GM21786 (cell line): ENCODE data around the gene OTOF.

Experiments used
- ATAC-seq: cut with Tn5 transposase; IDR thresholded peaks from one replicate; pipeline ENCODE4 v1.9.1; 2021; ENCODE audit not compliant: unreplicated experiment

OTOF gene

GRCh38 chr2:26466662-26467310 is 11.1 kb downstream of the OTOF start:
- no peak for ATAC-seq

GRCh38 chr2:26465981-26466471 is 11.9 kb downstream of the OTOF start:
- ATAC-seq = no peak

DNA sequence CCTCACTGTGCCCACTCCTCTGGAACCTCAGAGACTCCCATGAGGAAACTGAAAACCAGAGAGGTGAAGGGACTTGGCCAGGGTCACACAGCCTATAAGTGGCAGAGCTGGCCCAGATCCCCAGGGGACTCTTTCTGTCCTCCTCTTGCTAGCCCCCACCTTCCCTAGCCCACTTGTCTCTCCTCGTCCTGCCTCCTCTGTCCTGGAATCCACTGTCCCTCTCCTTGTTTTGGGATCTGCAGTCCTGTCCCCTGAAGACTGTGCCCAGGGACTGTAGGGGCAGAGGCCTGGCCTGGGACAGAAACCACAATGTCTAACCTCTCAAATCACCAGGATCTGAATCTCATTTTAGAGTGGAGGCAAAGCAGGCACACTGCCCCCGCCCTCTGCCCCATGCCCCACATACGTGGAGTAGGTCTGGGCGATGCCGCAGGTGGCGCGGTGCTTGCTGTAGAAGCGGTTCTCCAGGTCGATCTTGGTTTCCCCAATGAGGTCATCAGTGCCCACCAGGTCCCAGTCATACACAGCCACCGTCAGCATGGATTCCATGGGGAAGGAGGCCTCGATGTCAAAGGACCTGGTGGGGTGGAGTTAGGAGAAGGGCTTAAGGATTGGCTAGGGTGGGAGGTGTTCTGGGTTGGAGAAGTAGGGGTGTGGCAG is 12.5 kb downstream of the OTOF start:
- ATAC-seq = no peak

DNA sequence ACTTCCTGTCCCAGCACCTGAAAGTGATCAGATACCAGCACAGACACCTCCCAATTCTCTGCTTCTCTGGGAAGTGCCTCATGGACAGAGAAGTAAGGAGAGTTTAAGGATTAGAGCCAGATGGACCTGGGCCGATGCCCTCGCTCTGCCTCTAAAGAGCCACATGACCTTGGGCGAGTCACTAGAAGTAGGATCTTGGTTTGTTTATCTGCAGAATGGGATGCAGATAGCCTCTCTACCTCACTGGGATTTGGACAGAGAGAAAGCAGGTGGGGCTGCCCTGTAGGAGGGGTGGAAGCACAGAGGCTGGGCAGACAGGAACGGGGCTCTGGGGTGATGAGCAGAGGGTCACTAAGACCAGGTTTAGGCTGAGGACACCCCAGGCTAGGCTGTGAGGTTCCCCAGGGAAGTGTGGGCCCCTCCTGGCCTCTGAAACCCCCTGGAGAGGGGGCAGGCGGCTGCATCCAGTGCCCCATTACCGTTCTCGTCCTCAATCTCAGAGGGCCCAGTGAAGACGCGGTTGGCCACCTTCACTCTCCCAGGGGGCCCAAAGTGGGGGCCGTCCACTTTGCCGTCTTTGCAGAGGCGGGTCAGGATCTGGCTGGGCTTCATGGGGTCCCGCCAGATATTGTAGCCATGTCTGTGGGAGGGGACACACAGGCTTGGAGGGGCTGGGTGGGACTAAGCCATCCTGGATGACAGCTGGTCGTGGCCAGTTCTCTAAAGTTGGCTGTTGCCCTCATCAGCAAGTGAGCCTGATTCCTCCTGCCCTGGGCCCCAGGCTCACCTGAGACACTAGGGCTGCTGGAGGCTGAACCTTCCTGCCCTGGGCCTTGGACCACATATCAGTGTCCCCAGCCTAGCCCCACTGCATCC is 13.3 kb downstream of the OTOF start:
- ATAC-seq = no peak

- ATAC-seq = no peak
Observed at GRCh38 chr2:26463244-26464192, 14.4 kb downstream of the OTOF start.

DNA sequence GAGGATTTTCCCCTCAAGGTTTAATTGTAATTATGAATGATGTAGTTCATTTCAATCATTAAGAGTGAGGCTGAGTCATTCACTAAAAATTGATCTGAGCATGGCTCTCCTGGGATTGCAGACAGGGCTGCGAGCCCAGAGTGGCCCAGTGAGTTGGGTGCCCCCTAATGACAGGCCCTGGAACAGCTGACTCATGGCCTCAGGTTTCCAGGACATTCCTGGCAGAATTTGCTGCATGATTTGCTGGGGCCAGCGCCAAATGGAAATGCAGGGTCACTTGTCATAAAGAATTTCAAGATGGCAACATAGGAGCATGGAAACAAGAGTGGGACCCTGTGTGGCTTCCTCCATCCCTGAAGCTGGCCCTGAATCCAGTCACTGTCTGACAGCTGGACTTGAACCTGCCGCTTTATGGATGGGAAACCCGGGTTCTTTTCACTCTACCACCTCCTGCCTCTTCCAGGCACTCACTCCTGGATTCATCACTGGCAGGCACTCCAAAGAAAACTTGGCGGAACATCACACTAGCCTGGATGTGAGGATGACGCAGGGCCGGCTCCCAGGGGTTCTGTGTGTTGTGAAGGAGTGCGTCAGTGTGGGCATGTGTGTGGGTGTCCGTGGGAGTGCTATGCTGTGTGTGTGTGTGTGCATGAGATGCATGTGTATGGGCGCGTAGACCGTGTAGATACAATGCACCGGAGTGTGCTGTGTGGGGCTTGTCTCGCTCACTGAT is 15.2 kb downstream of the OTOF start:
- ATAC-seq = no peak

DNA sequence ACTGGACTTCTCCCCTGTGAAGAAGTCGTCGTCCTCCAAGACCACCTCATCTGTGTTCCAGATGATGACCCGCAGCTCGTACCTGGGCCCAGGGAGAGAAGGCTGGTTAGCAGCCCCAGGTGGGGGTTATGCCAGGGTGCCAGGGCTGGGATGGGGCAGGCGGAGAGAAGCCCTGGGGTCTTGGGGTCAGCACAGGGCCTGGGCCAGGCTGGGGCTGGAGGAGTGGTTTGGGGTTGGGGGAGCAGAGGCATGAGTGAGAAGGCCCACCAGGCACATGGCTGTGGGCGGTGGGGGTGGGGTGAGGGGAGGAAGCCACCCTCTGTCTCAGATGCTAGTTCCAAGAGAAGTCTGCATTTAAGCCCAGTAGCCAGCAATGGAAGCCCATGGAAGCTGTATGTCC is 15.8 kb downstream of the OTOF start:
- ATAC-seq = no peak

GRCh38 chr2:26461601-26462023 is 16.3 kb downstream of the OTOF start:
- ATAC-seq = no peak

DNA sequence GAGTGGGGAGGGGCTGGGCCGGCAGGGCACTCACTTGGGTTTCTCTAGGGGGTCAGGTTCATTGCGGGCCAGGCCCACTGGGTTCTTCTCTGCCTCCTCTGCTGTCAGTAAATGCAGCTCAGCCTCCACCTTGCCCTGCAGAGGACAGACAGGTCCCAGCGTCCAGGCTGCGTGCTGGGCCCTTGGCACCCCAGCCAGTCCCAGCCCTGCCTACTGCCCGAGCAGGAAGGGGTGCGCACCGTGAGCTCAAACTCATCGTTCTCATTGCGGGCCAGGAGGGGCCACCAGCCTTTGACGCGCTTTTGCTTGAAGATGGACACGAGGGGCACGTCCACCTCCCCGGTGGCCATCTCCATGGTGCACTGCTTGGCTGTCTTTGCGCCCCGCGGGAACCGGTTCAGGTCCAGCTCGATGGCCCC is 17.3 kb downstream of the OTOF start:
- ATAC-seq = no peak

- no peak for ATAC-seq
Observed at GRCh38 chr2:26459991-26460612, 17.8 kb downstream of the OTOF start.

- ATAC-seq = no peak
Observed at GRCh38 chr2:26458365-26459042, 19.4 kb downstream of the OTOF start.

- no peak for ATAC-seq
Observed at GRCh38 chr2:26457695-26458364, 20.1 kb downstream of the OTOF start.

DNA sequence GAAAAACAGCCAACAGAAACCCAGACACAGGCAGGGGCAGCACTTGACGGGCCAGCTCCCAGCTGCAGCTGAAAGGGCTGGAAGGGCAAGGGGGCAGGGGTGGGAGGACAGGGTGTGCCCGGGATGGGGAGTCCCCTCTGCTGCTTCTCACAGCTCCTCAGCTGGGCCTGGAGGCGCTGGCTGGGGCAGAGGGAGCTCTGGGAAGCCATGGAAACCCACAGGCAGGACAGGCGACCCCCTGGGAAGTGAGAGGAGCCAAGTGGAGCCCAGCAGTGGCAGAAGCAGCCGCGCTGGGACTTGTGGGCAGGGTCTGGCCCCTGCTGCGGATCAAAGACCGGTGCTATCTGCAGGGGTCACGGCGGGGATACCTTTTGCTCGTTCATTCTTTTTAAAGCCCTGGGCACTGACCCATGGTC is 20.7 kb downstream of the OTOF start:
- no peak for ATAC-seq

- no peak for ATAC-seq
Observed at GRCh38 chr2:26456440-26457250, 21.3 kb downstream of the OTOF start.

DNA sequence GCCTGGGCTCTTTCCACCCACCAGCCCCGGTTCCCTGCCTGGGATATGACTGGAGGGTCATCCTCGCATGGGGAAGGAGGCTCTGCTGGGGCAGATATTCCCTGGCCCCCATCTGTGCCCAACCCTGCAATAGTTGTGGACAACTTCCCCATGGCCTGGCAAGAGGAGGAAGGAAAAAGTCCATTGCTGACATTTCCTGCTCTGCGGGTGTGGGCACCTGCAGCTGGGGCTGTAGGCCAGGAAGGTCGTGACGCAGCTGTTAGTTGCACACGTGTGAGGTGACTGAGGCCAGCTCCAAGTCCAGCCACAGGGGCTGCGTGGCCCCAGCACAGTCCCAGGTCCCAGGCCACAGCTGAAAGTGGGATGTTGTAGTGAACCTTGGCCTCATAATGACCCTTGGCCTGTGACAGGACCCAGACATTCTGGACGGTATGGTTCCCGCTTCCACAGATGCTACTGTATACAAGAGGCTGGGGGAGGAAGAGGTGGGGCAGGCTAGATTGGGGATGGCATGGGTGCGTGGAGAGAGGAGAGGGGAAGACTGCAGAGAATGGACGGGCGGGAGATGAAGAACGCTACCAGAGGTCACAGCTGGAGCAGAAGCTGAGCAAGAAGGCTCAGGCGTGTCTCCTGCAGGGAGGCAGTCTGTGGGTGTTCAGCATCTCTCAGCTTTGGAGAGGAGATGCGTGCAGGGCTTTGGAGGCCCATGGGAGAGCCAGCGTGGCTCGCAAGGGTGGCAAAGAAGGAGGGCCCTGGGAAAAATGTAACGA is 22.1 kb downstream of the OTOF start:
- no peak for ATAC-seq

DNA sequence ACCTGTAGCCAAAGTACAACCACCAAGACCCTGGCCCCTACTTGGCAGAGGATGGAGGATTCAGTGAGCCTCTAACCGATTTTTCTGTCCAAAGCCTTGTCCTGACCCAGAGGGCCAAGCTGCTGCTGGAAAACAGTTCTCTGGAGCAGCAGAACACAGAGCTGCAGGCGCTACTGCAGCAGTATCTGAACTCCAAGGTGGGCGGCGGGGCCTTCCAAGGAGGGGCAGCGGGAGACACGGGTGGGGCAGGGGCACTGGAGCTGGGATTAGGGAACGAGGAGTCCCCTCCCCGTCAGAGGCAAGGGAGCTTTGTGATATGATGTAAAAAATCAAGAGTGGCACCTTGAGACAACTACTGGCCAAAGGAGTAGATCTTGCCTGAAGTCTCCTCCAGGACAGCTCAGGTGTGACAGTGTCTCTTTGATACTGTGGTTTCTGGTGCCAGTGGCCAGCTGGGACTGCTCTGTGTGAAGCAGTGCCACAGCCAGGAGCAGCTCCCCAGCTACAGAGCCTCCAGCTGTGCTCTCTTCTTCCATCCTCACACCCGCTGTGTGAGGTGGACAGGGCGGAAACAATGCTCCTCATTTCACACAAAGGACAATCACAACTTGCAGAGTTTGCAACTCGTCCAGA is 22.8 kb downstream of the OTOF start:
- no peak for ATAC-seq
